WTC11 (cell line): ENCODE data around the gene SSNA1.

Experiments used
- CREB1 ChIP-seq: sonication (generic); formaldehyde crosslinking; IDR thresholded peaks from 2 replicates; pipeline ENCODE4 v1.8.0; 2023; ENCODE audit warnings: mild to moderate bottlenecking, missing genetic modification reagents
- FOXK1 ChIP-seq: sonication (generic); formaldehyde crosslinking; IDR thresholded peaks from 2 replicates; pipeline ENCODE4 v1.8.0; 2022; ENCODE audit warnings: mild to moderate bottlenecking, moderate library complexity, missing genetic modification reagents
- IRF2 ChIP-seq: sonication (generic); formaldehyde crosslinking; IDR thresholded peaks from 2 replicates; pipeline ENCODE4 v1.8.0; 2022; ENCODE audit warnings: low read depth, missing genetic modification reagents, borderline replicate concordance
- NR2C2 ChIP-seq: sonication (generic); formaldehyde crosslinking; IDR thresholded peaks from 2 replicates; pipeline ENCODE4 v1.8.0; 2022; ENCODE audit warnings: mild to moderate bottlenecking, missing genetic modification reagents
- RELA ChIP-seq: sonication (generic); formaldehyde crosslinking; IDR thresholded peaks from 2 replicates; pipeline ENCODE4 v1.8.1; 2022; ENCODE audit warnings: missing genetic modification reagents, mild to moderate bottlenecking, borderline replicate concordance
- ZNF121 ChIP-seq: sonication (generic); formaldehyde crosslinking; IDR thresholded peaks from 2 replicates; pipeline ENCODE4 v1.8.0; 2023; ENCODE audit warnings: missing genetic modification reagents
- ZNF263 ChIP-seq: sonication (generic); formaldehyde crosslinking; IDR thresholded peaks from 2 replicates; pipeline ENCODE4 v1.8.1; 2022; ENCODE audit warnings: low read depth, mild to moderate bottlenecking, moderate library complexity, missing genetic modification reagents
- ZNF396 ChIP-seq: fragments of 250-450 bp; sonication (Bioruptor Pico); IDR thresholded peaks from 2 replicates; pipeline ENCODE4 v1.8.0; 2021; ENCODE audit warnings: mild to moderate bottlenecking, moderate library complexity, borderline replicate concordance
- TF ChIP-seq, protein P1 (sequence below): fragments of 200-600 bp; IDR thresholded peaks from 2 replicates; pipeline ENCODE4 v1.8.0; 2022; ENCODE audit warnings: antibody characterized with exemption
- TF ChIP-seq, protein P2 (sequence below): sonication (generic); formaldehyde crosslinking; IDR thresholded peaks from 2 replicates; pipeline ENCODE4 v1.8.1; 2023; ENCODE audit warnings: mild to moderate bottlenecking, moderate library complexity, missing genetic modification reagents

DNA sequence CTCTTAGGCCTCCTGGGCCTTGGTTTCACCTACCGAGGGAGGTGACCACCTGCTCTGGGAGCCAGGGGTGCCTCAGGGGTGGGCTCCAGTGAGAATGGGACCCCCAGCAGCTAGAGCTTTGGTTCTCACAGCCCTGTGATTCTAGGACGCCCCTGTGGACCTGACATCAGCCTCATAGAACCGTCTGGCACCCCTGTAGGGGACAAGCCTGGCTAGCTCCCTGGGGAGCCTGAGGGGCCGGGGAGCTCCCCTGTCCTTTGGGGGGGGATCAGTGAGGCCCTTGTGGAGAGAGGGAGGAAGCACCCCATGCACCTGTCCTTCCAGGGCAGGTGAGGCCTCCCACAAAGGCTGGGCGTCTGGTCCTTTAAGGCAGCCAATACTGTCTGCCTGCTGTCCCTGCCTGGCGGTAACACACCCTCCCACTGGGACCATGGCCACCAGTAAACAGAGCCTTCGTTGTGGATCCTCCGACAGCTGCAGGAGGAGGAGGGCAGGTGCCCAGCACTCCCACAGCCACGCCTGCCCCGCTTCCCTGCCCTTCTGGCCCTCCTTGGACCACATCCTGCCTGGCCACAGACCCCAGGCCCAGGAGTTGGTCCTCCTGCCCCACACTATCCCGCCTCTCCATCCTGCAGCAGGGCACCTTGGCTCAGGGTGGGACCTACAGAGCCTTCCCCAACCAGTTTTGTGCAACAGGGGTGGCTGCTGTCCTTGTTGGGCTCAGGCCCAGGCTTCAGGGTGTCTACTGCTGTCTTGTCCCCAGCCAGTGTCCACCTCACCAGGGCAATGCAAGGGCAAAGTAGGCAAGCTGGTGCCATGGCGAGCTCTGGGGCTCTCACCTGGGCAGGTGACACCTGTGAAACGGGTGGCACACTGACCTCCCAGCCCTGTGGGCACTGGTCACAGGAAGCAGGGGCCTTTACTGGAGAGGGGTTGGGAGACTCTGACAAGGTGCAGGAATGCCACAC lies 49.6 kb downstream of the SSNA1 start:
- no peak for TF ChIP-seq ZNF396 (CRISPR knock-in tag)
- TF ChIP-seq, protein P1, sequence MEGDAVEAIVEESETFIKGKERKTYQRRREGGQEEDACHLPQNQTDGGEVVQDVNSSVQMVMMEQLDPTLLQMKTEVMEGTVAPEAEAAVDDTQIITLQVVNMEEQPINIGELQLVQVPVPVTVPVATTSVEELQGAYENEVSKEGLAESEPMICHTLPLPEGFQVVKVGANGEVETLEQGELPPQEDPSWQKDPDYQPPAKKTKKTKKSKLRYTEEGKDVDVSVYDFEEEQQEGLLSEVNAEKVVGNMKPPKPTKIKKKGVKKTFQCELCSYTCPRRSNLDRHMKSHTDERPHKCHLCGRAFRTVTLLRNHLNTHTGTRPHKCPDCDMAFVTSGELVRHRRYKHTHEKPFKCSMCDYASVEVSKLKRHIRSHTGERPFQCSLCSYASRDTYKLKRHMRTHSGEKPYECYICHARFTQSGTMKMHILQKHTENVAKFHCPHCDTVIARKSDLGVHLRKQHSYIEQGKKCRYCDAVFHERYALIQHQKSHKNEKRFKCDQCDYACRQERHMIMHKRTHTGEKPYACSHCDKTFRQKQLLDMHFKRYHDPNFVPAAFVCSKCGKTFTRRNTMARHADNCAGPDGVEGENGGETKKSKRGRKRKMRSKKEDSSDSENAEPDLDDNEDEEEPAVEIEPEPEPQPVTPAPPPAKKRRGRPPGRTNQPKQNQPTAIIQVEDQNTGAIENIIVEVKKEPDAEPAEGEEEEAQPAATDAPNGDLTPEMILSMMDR: no peak
- no peak for TF ChIP-seq RELA (CRISPR knock-in tag)
- TF ChIP-seq ZNF121 (CRISPR knock-in tag): no peak
- TF ChIP-seq FOXK1: no peak
- no peak for TF ChIP-seq IRF2 (CRISPR knock-in tag)
- TF ChIP-seq ZNF263 (CRISPR knock-in tag): no peak
- TF ChIP-seq, protein P2, sequence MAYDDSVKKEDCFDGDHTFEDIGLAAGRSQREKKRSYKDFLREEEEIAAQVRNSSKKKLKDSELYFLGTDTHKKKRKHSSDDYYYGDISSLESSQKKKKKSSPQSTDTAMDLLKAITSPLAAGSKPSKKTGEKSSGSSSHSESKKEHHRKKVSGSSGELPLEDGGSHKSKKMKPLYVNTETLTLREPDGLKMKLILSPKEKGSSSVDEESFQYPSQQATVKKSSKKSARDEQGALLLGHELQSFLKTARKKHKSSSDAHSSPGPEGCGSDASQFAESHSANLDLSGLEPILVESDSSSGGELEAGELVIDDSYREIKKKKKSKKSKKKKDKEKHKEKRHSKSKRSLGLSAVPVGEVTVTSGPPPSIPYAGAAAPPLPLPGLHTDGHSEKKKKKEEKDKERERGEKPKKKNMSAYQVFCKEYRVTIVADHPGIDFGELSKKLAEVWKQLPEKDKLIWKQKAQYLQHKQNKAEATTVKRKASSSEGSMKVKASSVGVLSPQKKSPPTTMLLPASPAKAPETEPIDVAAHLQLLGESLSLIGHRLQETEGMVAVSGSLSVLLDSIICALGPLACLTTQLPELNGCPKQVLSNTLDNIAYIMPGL (CRISPR knock-in tag): no peak
- no peak for TF ChIP-seq NR2C2 (CRISPR knock-in tag)
- no peak for TF ChIP-seq CREB1 (CRISPR knock-in tag)
